ENCODE results near the gene ZNF835. TPM values are rescaled to one million over a fixed set of nuclear protein-coding genes. Genes with fewer than 3 reads are reported as not detected.

Gene ZNF835
- not detected in 5 replicates for total RNA-seq (2022; extraction: Qiagen RNA extraction)

GRCh38 chr19:56671613-56671994, at the start of gene ZNF835:
ZNF835 (minus strand) TSS chr19:56671757; CDS start chr19:56665198, 6,559 bp downstream.

GRCh38 chr19:56642711-56643459, 28.7 kb downstream of the ZNF835 start, which contains the start of gene SMIM17:
SMIM17 (plus strand) TSS chr19:56643159; CDS start chr19:56645668, 2,509 bp downstream.

Other genes with a start within 250 kb of the ZNF835 start
- gene ZNF667, start 194.4 kb downstream of the ZNF835 start, total RNA-seq (2022; extraction: Qiagen RNA extraction), result not detected in 5 replicates
- gene ZNF471, start 163.9 kb downstream of the ZNF835 start, total RNA-seq (2022; extraction: Qiagen RNA extraction), result 0.02 to 0.07 TPM (median 0.05 TPM) in 5 replicates
- gene ZFP28, start 132.8 kb downstream of the ZNF835 start, total RNA-seq (2022; extraction: Qiagen RNA extraction), result 2.7 to 4.4 TPM (median 3.8 TPM) in 5 replicates
- gene ZNF470, start 104.3 kb downstream of the ZNF835 start, total RNA-seq (2022; extraction: Qiagen RNA extraction), result 1.3 to 1.7 TPM (median 1.5 TPM) in 5 replicates
- 10.0 to 12.4 TPM (median 11.7 TPM) in 5 replicates for gene ZNF71, start 76.5 kb downstream of the ZNF835 start, total RNA-seq (2022; extraction: Qiagen RNA extraction)
- 0.08 to 0.11 TPM in 2 of 5 replicates, not detected in the others for gene SMIM17, start 28.6 kb downstream of the ZNF835 start, total RNA-seq (2022; extraction: Qiagen RNA extraction)
- not detected in 5 replicates for gene PEG3, start 169.0 kb upstream of the ZNF835 start, total RNA-seq (2022; extraction: Qiagen RNA extraction)
- not detected in 5 replicates for gene ZIM2, start 169.0 kb upstream of the ZNF835 start, total RNA-seq (2022; extraction: Qiagen RNA extraction)